ENCODE data around the gene TWF2.
"Not testable (repeated sequence)": the region's sequence is repeated elsewhere in the genome, so short reads cannot be mapped to it uniquely, and the experiment has no call there.

Gene TWF2

DNA sequence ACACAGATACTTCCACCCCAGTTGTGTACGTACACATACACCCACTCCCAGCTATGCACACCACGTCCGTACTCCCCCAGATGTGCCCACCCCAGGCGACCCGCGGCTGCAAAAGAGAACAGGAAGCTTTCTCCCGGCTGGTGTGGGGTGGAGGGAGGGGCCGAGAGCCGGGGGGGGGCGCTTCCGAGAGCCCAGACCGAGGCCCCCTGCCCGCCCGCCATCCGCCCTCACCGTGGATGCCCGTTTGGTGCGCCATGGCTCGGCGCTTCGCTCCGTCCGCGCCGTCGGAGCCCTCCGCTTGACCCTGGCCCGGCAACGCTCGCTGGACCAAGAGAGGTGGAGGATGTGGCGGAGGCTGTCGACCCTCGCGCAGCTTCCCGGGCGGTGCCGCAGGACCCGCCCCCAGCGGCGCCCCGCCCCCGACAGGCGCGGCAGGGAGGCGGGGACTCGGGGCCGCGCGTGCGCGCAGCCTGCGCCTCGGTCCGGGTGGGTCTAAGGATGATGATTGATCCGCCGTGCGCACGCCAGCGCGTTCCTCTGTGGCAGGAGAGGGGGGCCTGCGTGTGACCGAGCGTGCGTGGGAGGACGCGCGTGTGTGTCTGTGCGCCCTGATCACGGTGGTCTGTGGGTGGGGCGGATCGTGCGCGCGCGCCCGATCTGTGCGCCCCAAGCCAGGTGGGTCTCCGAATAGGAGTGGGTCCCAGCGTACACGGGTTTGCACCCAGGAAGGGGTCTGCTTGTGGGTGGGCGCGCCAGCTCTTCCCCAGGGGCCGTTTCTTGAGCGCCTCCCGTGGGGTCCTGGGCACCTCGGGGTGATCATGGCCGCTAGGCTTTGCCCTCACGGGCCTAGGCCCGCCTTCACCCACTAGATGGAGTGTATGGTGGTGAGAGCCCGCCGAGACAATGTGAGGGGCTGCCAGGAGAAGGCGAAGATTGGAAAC is at the start of gene TWF2:
TSS of gene TWF2 (minus strand) at position 398 of the 941 bp plus-strand sequence. CDS start at position 256, 142 bp downstream.
- DNase-seq (ENCODE audit: low read depth): peak; percentile 75
- TF ChIP-seq, protein P1, sequence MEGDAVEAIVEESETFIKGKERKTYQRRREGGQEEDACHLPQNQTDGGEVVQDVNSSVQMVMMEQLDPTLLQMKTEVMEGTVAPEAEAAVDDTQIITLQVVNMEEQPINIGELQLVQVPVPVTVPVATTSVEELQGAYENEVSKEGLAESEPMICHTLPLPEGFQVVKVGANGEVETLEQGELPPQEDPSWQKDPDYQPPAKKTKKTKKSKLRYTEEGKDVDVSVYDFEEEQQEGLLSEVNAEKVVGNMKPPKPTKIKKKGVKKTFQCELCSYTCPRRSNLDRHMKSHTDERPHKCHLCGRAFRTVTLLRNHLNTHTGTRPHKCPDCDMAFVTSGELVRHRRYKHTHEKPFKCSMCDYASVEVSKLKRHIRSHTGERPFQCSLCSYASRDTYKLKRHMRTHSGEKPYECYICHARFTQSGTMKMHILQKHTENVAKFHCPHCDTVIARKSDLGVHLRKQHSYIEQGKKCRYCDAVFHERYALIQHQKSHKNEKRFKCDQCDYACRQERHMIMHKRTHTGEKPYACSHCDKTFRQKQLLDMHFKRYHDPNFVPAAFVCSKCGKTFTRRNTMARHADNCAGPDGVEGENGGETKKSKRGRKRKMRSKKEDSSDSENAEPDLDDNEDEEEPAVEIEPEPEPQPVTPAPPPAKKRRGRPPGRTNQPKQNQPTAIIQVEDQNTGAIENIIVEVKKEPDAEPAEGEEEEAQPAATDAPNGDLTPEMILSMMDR (IDR thresholded peaks at IDR 0.05; ENCODE audit: insufficient read depth, low read depth, low read length, missing control alignments): peak; percentile 42
- peak within 1 kb of the TSS; percentile 68 for H3K4me3 ChIP-seq (ENCODE audit: low read length)

DNA sequence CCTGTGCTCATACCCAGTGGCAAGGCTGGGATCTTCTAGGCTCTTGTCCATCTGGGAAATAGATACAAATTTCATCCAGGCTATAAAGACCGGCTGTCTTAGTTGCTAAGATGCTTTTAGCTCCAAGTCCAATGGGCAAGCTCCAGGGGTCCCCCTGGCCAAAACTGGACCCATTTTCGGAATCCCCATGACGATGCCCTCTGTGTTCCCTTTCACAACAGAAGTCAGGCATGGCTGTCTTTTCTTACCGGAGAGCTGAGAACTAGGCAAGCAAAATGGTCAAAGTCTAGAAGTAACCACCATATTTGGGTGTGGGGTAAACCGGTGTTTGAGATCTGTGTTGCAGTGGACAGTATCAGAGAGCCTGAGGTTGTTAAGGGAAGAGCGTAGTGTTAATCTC is 49.7 kb upstream of the TWF2 start:
- H3K4me3 ChIP-seq (ENCODE audit: low read length): peak overlapping the region; percentile 91
- DNase-seq (ENCODE audit: low read depth): no peak
- TF ChIP-seq, protein P1 (IDR thresholded peaks at IDR 0.05; ENCODE audit: insufficient read depth, low read depth, low read length, missing control alignments): no peak

DNA sequence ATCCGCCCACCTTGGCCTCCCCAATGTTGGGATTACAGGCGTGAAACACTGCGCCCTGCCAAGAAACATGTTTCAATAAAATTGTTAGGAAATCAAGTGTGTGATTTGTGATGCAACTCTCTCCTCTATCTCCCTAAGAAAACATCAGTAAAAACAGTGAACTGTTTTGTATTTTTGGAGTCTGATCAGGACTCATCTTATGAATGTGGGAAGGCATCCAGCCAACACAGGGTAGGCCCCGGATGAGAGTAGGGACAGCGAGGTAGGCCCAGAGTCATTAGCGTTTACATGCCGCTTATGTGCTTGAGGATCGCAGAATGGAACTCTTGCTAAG is 47.8 kb upstream of the TWF2 start:
- peak overlapping the region; percentile 91 for H3K4me3 ChIP-seq (ENCODE audit: low read length)
- no peak for DNase-seq (ENCODE audit: low read depth)
- TF ChIP-seq, protein P1 (IDR thresholded peaks at IDR 0.05; ENCODE audit: insufficient read depth, low read depth, low read length, missing control alignments): no peak

DNA sequence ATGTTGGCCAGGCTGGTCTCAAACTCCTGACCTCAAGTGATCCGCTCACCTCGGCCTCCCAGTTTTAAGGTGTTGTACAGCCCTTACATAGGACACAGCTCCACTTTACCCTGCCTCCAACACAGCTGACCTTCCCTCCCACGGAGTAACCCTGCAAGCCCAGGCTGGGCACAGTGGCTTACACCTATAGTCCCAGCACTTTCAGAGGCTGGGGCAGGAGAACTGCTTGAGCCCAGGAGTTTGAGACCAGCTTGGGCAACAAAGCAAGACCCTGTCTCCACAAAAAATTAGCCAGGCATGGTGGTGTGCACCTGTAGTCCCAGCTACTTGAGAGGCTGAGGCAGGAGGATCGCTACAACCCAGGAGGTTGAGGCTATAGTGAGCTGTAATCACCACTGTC is 45.1 kb upstream of the TWF2 start:
- not testable (repeated sequence) for DNase-seq (ENCODE audit: low read depth); H3K4me3 ChIP-seq (ENCODE audit: low read length)

DNA sequence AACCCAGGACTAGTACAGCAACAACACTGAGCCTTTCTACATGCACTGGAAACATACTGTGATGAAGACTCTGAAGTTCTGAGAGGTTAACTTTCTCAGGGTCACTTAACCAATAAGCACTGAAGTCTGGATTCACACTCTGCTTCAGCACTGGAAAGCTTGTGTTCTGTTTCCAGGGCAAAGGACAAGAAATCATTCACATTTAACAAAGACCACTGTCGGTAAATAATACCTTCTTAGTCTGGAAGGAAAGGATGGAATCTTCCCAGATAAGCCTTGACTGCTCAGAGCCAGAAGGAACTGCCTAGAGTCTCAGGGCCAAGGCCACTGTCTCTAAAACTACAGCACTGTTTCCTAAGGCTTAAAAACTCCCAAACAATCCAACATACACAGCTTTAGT is 44.3 kb upstream of the TWF2 start:
- H3K4me3 ChIP-seq (ENCODE audit: low read length): no peak overlapping the region
- TF ChIP-seq, protein P1 (IDR thresholded peaks at IDR 0.05; ENCODE audit: insufficient read depth, low read depth, low read length, missing control alignments): no peak
- no peak for DNase-seq (ENCODE audit: low read depth)

DNA sequence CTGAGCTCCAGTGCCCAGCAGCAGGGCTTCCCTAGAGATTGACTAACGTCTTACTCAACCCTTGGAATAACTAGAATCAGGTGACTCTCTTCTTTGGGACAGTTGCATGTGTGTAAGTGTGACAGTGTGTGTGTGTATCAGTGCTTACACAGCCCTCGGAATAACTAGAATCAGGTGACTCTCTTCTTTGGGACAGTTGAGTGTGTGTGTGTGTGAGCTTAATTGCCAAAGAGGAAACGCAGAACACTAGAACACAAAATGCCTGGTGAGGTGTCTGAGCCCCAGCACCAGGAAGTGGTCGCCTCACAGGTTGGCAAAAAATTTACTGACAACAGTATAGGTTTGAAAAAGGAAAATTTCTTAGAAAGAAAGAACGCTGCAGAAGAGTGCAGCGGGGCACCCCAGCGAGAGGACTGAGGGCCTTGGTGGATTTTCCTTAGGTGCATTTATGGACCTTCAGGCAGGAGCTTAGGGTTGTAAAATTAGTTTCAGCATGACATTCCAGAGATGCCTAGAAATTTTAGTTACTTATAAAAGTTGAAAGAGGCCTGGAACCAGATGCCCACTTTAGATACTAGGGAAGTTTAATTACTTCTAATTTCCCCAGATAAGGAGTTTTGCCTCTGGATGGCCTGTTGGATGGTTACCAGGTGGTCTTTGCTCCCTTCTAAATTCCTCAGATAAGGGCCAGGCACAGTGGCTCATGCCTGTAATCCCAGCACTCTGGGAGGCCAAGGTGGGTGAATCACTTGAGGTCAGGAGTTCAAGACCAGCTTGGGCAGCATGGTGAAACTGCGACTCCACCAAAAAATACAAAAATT is 43.2 kb upstream of the TWF2 start:
- TF ChIP-seq, protein P1 (IDR thresholded peaks at IDR 0.05; ENCODE audit: insufficient read depth, low read depth, low read length, missing control alignments): no peak
- H3K4me3 ChIP-seq (ENCODE audit: low read length): no peak overlapping the region
- no peak for DNase-seq (ENCODE audit: low read depth)

DNA sequence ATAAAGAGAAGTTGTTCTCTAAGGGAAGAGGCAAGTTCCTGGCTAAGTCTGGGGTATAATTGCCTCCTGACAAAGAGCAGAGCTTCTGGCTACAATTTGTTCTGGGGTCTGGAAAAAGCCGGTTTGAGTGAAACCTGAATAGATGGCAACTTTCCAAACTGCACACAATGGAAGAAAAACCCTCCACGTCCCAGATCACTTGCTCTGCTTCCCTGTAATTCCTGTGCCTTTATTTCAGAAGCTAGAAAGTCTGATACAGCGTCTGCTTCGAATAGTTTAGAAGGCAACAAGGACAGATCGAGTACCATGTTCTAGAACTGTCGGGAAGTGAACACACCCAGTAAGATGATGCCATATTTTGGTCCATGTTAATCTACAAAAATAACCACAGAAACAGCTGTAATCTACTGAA is 41.1 kb upstream of the TWF2 start:
- H3K4me3 ChIP-seq (ENCODE audit: low read length): no peak overlapping the region
- TF ChIP-seq, protein P1 (IDR thresholded peaks at IDR 0.05; ENCODE audit: insufficient read depth, low read depth, low read length, missing control alignments): no peak
- DNase-seq (ENCODE audit: low read depth): no peak

Data from epithelial cell of esophagus (primary cell).